ENCODE results near the gene RBM33. TPM values are rescaled to one million over a fixed set of nuclear protein-coding genes. Genes with fewer than 3 reads are reported as not detected.
A peak's percentile ranks its signal among the peaks of the same experiment; 100 is the strongest.

Gene RBM33
- total RNA-seq, 2 donors from 2014 or later, result 86.8 to 87.1 TPM

GRCh38 chr7:155652156-155653114 is 8.0 kb downstream of the RBM33 start:
- no peak for TF ChIP-seq CTCF (conservative IDR thresholded peaks at IDR 0.05)
- H3K4me3 ChIP-seq (ENCODE audit: low read length), result no peak overlapping the region
- peaks cover 27% of the 10 kb centered on the region for H3K36me3 Mint-ChIP-seq (ENCODE audit: low read depth)

GRCh38 chr7:155653803-155654202 is 9.3 kb downstream of the RBM33 start:
- Histone ChIP-seq H3K27ac (ENCODE audit: low read depth, low read length) (no peak overlapping the region), H3K27me3 (ENCODE audit: control insufficient read depth, insufficient read depth, low read length, poor library complexity, severe bottlenecking) (no peaks in the 10 kb centered on the region), H3K4me1 (ENCODE audit: control insufficient read depth, insufficient read depth, low read length) (no peaks in the 10 kb centered on the region), H3K4me3 (ENCODE audit: low read length) (no peak overlapping the region), H3K36me3 (ENCODE audit: control insufficient read depth, insufficient read depth, low read length) (peaks cover 15% of the 10 kb centered on the region), H3K9ac (ENCODE audit: extremely low read depth, low read length, poor library complexity, severe bottlenecking) (no peak overlapping the region), H3K9me3 (ENCODE audit: control insufficient read depth, low read length) (peaks cover 15% of the 10 kb centered on the region)
- TF ChIP-seq CTCF (conservative IDR thresholded peaks at IDR 0.05), result no peak
- Mint-ChIP-seq H3K4me3 (no peak overlapping the region), H3K36me3 (ENCODE audit: low read depth) (peaks cover 15% of the 10 kb centered on the region), H3K4me1 (peaks cover 33% of the 10 kb centered on the region), H3K27ac (peak overlapping the region; percentile 20), H3K9me3 (peaks cover 9% of the 10 kb centered on the region), H3K27me3 (ENCODE audit: insufficient read depth) (no peaks in the 10 kb centered on the region)
- 90 to 91% methylated on average over 1 to 2 of the region's 2 CpGs for WGBS, 2 experiments (ENCODE audit: insufficient coverage in 1 of 2, insufficient read length in 1 of 2)
- DNase-seq, result no peak

More at GRCh38 chr7:155652156-155653114, 8.0 kb downstream of the RBM33 start:
- H3K36me3 ChIP-seq (ENCODE audit: control insufficient read depth, insufficient read depth, low read length), result peaks cover 29% of the 10 kb centered on the region
- Mint-ChIP-seq H3K27me3 (ENCODE audit: insufficient read depth) (no peaks in the 10 kb centered on the region), H3K4me3 (no peak overlapping the region), H3K9me3 (peaks cover 22% of the 10 kb centered on the region), H3K4me1 (peaks cover 31% of the 10 kb centered on the region), H3K27ac (no peak overlapping the region)
- no peak overlapping the region for H3K27ac ChIP-seq (ENCODE audit: low read depth, low read length)
- H3K4me1 ChIP-seq (ENCODE audit: control insufficient read depth, insufficient read depth, low read length), result no peaks in the 10 kb centered on the region
- peaks cover 28% of the 10 kb centered on the region for H3K9me3 ChIP-seq (ENCODE audit: control insufficient read depth, low read length)
- H3K27me3 ChIP-seq (ENCODE audit: control insufficient read depth, insufficient read depth, low read length, poor library complexity, severe bottlenecking), result no peaks in the 10 kb centered on the region
- H3K9ac ChIP-seq (ENCODE audit: extremely low read depth, low read length, poor library complexity, severe bottlenecking), result no peak overlapping the region
- DNase-seq, result no peak
- WGBS, 2 experiments (ENCODE audit: insufficient coverage in 1 of 2, insufficient read length in 1 of 2), result 94% methylated on average over 4 to 6 of the region's 6 CpGs

GRCh38 chr7:155656891-155657290 is 12.4 kb downstream of the RBM33 start:
- Mint-ChIP-seq H3K9me3 (no peaks in the 10 kb centered on the region), H3K27ac (no peak overlapping the region), H3K4me1 (peaks cover 24% of the 10 kb centered on the region), H3K4me3 (no peak overlapping the region), H3K27me3 (ENCODE audit: insufficient read depth) (no peaks in the 10 kb centered on the region), H3K36me3 (ENCODE audit: low read depth) (peaks cover 11% of the 10 kb centered on the region)
- H3K9me3 ChIP-seq (ENCODE audit: control insufficient read depth, low read length), result peaks cover 13% of the 10 kb centered on the region
- TF ChIP-seq CTCF (conservative IDR thresholded peaks at IDR 0.05), result no peak
- H3K27ac ChIP-seq (ENCODE audit: low read depth, low read length), result no peak overlapping the region
- H3K27me3 ChIP-seq (ENCODE audit: control insufficient read depth, insufficient read depth, low read length, poor library complexity, severe bottlenecking), result no peaks in the 10 kb centered on the region
- DNase-seq, result no peak
- peaks cover 16% of the 10 kb centered on the region for H3K36me3 ChIP-seq (ENCODE audit: control insufficient read depth, insufficient read depth, low read length)
- 67 to 68% methylated on average over 6 to 7 of the region's 7 CpGs for WGBS, 2 experiments (ENCODE audit: insufficient coverage in 1 of 2, insufficient read length in 1 of 2)
- H3K4me1 ChIP-seq (ENCODE audit: control insufficient read depth, insufficient read depth, low read length), result no peaks in the 10 kb centered on the region
- H3K4me3 ChIP-seq (ENCODE audit: low read length), result no peak overlapping the region
- H3K9ac ChIP-seq (ENCODE audit: extremely low read depth, low read length, poor library complexity, severe bottlenecking), result no peak overlapping the region
